GM19328 (cell line): ENCODE measurements around the gene SEM1.
"Not testable (repeated sequence)": the region's sequence is repeated elsewhere in the genome, so short reads cannot be mapped to it uniquely, and the experiment has no call there.

ENCODE experiments used
- ATAC-seq: cut with Tn5 transposase; IDR thresholded peaks from one replicate; pipeline ENCODE4 v1.9.1; 2021; ENCODE audit warnings: mild to moderate bottlenecking, moderate library complexity; ENCODE audit not compliant: unreplicated experiment

SEM1 gene

DNA sequence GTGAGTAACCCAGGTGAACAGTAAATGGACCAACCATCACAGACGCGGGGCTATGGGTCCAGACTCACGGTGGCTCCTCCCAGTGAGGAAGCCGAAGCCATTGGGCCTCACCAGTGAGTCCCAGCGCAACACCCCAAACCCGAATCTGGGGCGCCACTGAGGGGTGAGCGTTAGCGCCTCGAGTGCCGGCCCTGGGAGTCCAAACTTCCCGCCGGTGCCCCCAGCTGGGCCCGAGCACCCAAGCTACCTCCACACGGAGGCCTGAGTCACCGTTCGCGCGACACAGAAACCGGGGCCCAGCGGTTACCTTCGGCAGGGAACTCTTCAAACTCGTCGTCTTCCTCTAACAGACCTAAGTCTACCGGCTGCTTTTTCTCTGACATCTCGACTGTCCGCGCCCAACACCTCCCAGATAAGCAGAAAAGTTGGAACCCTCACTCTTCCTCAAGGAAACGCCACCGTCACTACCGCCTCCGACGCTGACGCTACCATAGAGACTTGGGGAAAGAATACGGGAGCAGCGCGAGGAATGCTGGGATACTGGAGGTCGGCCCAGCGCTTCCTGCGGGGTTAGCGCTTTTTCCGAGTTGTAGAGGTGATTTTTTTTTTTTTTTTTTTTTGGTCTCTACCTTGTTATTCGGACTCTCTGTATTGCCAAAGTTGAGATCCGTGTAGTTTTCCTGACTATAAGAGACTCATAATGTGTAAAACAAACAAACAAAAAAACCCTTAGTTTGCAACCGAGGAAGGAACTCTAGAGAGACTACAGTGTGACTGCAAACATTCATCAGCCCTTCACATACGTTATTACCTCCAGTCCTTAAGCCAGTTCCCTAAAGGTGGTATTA is at the start of gene SEM1:
Gene SEM1 (minus strand): TSS at position 466 of the 848 bp plus-strand sequence. CDS start 83 bp downstream, at position 383.
- peak; percentile 80 for ATAC-seq

DNA sequence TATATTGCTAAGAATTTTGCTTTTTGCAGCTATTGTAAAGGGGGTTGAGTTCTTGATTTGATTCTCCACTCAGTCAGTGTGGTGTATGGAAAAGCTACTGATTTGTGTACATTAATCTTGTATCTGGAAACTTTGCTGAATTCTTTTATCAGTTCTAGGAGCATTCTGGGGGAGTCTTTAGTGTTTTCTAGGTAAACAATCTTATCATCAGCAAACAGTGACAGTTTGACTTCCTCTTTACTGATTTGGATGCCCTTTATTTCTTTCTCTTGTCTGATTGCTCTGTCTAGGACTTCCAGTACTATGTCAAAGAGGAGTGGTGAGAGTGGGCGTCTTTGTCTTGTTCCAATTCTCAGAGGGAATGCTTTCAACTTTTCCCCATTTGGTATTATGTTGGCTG is 48.2 kb upstream of the SEM1 start:
- not testable (repeated sequence) for ATAC-seq

DNA sequence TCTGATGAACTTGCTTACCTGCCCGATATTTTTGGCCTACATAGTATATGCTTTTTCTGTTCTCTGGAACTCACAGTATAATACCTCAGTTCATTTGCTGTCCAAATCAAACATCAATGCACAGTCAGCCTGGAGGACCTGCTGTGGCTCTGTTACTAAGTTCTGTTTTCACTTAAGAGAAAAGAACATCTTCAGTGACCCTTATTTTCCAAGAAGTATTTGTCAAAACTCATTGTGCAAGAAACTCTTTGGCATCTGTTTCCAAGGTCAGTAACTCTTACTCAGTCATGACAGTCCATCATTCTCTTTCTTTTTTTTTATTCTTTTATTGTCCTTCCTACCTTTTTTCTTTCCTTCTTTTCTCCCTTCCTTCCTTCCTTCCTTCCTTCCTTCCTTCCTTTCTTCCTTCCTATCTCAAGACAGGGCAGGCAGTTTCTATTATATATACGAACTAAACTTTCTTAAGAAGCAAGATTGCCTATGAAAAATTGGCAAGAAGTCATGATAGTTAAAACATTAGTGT is 37.8 kb upstream of the SEM1 start:
- no peak for ATAC-seq

DNA sequence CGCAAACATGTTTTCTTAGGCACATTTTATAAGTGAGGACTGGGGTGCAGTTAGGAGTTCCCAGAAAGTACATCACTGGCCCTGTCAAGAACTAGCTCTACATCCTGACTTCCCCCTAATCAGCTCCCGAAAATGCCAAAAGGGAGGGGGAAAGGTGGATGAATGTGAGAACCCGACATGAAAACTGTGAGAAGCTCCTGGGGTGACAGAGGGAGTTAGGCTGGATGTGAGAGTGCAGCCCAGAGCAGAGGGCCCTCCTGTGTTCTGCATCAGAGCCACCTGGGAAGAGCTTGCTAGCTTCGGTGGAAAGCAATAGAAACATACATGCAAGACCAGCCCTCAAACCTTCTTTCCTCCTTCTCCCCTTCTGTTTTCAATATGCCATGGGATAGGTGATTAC is 30.5 kb upstream of the SEM1 start:
- no peak for ATAC-seq

DNA sequence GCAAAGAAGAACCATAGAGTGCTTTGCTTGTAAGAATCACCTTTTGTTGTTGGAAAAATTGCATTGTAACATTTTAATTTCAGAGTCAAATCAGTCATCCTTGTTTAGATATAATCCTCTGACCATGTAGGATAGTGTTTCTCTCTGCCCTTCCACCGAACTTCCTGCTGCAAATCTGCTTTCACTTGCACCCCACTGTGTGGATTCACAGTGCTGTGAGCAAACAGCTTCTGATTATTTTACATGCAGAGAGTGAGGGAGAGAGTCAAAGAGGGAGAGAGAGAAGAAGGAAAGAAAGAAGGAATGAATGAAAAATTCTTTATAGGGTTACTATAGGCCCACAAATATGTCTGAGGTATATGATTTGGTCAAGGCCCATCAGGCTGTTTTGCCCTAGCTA is 30.0 kb upstream of the SEM1 start:
- ATAC-seq: no peak

DNA sequence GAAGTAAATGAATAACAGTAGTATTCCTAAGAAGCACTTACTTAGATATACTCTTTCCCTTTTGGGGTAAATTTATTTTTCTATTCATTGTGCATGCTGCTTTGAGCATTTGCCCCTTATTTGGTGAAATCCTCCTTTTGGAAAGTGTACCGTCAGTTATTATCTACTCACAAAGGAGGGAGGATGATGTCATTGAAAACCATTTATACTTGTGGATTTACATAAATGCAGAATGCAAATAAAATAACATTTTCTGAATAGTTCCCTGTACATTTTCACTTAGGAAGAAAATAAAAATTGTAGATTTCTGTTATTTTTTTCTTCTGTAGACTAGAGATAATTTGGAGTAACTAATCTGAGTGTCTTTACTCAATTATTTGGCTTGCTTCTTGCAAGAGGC is 29.5 kb upstream of the SEM1 start:
- ATAC-seq: no peak

DNA sequence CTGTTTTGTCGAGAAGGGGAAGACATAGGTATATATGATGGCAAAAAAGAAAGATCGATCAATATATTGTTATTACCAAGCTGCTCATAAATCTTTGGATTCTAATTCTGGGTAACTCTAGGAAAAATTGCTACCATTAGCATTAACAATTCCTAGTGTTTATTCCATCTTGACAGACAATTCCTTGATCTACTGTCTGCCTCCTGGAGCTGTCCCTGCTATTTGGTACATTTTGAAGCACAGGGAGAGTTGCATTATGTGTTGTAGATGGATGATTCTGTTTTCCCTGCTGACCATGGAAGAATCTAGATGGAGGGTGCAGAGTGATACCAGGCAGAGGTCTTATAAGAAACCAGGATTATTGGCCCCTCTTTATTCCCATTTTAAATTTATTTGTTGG is 29.1 kb upstream of the SEM1 start:
- ATAC-seq: no peak

DNA sequence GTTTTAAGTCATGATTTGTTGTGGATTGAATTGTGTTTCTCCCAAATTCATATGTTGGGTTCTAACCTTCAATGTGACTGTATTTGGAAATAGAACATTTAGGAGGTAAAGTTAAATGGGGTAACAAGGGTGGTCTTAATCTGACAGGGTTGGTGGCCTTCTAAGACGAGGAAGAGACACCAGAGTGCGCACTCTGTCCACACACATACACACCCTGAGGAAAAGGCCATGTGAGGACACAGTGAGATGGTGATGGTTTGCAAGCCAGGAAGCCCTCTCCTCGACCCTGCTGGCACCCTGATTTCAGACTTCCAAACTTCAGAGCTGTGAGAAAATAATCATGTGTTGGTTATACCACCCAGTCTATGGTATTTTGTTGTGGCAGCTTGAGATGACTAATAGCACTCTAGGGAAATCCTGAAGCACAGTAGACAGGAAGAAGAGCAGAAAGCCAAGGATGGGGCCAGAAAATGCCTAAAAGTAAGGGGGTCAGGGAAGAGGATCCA is 28.0 kb upstream of the SEM1 start:
- no peak for ATAC-seq

DNA sequence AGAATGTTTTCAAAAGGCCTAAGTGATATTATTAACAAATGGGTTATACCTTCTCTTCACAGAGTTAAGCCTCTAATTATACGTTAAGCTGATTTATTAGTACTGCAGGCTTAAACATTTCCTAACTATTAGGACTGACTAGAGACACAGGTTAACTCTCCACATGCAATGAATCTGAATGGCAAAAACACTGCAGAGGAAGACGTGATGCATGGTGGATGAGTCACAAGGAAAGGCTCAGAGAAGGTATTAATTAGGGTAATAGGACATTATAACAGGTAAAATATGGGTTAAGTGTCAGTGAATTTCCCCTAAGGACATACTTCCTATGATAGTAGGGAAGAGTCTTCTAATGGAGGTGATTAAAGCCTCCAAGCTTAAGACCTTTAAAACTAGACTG is 24.7 kb upstream of the SEM1 start:
- no peak for ATAC-seq

DNA sequence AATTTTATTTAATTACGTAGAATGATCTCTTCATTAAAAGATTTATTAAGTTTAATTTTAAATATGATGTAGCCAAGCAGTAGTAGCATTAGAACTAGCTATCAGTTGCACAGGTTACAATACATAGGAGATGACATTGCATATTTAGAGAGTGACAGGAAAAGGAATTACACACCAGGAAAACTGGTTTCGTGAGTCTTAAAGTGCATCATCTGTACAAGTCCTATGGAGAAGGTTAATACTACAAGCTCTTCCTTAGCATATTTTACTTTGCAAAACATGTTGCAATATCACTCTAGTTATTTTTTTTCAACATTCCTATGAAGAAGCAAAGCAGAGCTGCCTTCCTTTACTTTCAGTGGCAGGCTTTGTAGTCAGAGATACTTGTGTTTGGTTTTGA is 20.2 kb upstream of the SEM1 start:
- ATAC-seq: no peak

DNA sequence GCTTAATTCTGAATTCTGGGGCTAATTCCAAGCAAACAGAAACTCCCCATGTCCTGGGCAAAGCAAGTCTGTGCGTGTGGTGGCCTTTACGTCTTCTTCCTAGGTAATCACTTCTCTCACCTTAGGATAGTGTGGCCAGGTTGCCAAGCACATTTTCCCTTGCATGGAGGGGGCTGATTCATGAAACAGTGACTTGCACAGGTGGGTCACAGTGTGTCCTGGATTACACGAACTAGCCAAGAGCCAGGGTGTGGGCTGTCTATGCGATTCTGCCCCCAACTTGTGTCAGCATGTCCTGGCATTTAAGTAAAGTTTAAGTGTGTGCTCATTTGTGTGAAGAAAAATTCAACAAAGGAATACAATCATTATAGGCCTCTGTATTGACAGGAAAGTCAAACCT is 18.5 kb upstream of the SEM1 start:
- ATAC-seq: no peak

DNA sequence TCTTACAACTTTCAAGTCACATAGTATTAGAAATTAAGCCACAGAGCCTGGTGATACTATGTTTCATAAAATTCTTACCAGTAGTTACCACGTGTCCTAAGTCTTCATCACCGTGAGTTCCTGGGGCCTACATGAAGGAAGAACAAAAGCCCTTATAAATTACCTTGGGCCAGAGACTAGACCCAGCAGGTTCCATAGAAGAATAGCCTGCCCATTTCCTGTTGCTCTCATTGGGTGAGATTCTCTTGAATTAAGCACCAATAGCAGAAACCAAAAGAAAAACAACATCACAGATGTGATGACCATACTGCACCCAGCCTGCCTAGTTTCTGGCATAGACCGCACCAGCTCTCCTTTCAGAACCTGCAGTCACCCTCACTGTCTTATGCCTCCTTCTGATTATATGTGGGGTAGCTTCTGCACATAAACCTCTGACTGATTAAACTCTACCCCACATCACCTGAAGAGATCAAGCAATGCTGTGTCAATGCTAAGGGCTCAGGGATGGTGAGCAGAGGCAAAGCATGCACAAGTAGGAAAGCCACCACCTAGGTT is 18.0 kb upstream of the SEM1 start:
- ATAC-seq: no peak

DNA sequence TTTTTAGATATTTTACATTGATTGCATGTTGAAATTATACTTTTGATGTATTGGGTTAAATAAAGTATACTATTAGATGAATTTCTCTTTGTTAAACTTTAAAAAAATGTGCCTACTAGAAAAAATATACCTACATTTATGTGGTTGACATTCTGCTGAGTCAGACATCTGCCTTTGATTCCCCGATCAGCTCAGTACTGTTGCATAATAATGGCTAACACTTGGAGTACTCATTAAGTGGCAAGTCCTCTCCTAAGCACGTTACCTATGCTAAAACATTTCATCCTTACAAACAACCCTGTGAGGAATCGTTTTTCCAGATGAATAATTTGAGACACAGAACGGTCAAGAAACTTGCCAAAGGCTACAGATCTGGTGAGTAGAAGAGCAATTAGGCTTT is 14.0 kb upstream of the SEM1 start:
- no peak for ATAC-seq

DNA sequence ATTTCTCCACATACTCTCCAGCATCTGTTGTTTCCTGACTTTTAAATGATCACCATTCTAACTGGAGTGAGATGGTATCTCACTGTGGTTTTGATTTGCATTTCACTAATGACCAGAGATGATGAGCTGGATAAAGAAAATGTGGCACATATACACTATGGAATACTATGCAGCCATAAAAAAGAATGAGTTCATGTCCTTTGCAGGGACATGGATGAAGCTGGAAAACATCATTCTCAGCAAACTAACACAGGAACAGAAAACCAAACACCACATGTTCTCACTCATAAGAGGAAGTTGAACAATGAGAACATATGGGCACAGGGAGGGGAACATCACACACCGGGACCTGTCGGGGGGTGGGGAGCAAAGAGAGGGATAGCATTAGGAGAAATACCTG is 13.3 kb upstream of the SEM1 start:
- not testable (repeated sequence) for ATAC-seq

DNA sequence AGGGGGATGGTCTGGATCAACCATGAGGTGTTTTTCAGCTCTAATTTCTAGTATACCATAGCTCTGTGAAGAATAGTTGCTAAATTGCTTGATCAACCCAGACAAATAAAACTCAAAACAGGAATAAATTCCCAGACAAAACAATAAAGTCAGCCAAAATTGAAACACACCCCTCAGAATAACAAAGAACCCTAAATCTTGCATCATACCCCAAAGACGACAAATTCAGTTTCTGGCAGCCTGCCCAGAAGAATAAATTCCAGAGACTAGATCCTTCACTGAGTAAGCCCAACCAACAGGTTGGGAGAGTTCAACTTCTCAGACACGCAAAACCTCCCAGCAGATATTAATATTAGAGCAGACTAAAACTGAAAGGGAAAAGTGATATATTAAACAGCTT is 11.2 kb upstream of the SEM1 start:
- no peak for ATAC-seq

DNA sequence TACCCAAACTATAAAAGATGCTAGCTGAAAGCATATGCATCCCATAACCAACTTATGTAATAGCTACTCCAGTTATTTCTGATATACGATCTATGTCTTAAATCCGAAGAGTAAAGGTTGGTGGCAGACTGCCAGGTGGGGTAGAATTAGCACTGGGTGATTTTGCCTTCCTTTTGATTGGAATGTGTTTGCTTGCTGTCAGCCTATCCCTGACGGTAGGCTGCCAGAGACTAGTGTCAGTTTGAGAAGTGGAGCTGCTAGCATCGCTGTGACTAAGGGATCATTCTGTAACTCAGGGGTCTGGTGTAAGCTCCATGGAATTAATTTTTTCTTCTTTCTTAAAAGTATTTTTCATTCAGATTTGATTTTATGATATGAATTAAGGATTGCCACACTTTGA is 9.5 kb upstream of the SEM1 start:
- ATAC-seq: no peak

DNA sequence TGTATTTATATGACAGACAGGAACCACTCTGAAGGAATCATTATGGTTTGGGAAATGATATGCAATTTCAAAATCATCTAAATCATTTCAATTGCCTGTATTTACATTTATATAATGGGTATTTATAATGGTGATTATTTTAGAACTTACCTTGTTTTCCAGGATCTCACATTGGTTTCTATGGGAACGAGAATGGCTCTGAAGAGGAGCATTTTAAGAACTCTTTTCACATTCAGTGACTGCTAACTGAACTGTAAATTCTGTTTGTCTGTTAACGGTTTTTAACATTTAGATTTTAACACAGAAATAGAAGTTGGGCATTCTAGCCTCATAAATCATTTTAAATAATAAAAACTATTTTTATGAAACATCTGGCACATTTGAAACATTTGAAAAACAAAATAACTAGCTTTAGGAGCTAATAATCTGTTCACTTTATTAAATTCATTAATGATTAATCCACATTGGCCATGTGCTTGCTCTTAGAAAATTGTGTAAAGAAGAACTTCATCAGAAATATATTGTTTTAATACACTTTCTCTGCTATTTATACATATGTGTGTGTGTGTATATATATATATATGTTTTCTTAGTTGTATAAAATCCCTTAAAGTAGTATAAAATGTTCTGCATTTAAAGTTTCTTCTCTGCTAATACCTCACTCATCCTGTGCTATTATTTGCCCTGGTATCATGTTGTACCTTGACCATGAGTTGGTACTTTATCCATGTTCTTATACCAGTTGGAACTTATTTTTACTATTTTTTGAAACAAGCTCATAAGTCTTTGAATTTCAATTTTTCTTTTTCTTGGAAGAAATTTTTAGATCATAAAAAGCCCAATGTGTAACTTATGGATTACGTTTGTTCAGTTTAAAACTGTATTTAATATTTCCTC is 8.7 kb upstream of the SEM1 start:
- ATAC-seq: no peak

DNA sequence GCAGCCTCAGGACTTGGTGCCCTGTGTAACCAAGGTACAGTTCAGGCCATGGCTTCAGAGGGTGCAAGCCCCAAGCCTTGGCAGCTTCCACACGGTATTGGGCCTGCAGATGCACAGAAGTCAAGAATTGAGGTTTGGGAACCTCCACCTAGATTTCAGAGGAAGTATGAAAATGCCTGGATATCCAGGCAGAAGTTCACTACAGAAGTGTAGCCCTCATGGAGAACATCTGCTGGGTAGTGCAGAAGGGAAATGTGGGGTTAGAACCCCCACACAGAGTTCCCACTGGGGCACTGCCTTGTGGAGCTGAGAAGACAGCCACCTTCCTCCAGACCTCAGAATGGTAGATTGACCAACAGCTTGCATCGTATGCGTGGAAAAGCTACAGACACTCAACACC is 3.4 kb upstream of the SEM1 start:
- ATAC-seq: no peak

DNA sequence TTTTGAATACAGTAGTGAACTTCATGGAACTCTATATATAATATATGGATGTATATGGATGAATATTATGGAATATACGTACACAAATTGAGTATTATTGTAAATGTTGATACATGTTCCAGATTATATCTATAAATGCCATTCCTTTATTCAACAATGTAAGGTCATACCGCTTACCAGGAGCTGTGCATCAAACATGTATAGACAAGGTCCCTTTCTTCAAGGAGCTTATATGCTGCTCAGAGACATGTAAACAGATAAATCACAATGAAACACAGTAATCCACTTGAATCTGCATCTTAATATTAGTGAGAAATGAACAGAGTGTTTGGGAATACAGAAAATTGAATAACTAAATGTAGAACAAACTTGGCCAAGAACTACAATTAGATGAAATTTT is 898 bp upstream of the SEM1 start:
- ATAC-seq: no peak

DNA sequence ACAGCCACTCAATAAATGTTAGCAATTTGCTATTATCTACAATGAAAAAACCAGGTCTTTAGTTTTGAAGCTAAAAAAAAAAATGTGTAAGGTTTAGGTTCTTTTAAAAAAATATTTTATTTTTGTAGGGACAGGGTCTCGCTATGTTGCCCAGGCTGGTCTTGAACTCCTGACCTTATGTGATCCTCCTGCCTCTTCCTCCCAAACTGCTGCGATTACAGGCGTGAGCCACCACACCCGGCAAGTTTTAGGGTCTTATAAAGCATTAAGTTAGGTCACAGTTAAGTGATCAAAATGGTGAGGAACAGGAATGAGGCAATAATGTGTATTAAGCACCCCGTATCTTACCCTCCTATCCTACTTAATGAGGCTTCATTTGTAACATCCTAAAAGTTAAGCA is 774 bp downstream of the SEM1 start:
- peak; percentile 15 for ATAC-seq
